GM12878 (cell line): ENCODE results near the gene NDC80. TPM values are rescaled to one million over a fixed set of nuclear protein-coding genes. Genes with fewer than 3 reads are reported as not detected.

ENCODE experiments used
- ATAC-seq: fragments of 200-7000 bp; cut with Tn5 transposase; 3 replicates; pipeline ENCODE4 v1.9.1; 2020; ENCODE audit warnings: mild to moderate bottlenecking, moderate library complexity
- BruUV-seq: library from RNA; stranded (reverse); fragments of 400-500 nt; replicated peaks from 2 replicates; lab custom pipeline; 2021; lab: Mats Ljungman, UMichigan
- CTCF ChIA-PET: fragments of 300-600 bp; sonication (Branson Sonifier 250); formaldehyde crosslinking; extraction: SDS; loops from one replicate; lab custom pipeline; 2021; ENCODE audit warnings: inconsistent platforms; lab: Yijun Ruan, JAX
- POLR2A ChIA-PET: fragments of 350-600 bp; formaldehyde crosslinking; extraction: SDS; loops from one replicate; lab custom pipeline; 2021; ENCODE audit warnings: inconsistent platforms; lab: Charles Lee
- RAD21 ChIA-PET: fragments of 300-600 bp; sonication (Branson Sonifier 250); formaldehyde crosslinking; loops from one replicate; lab custom pipeline; 2023; ENCODE audit warnings: antibody characterized with exemption; ENCODE audit not compliant: unreplicated experiment; lab: Charles Lee
- SMC1A ChIA-PET: fragments of 300-600 bp; sonication (Branson Sonifier 250); formaldehyde crosslinking; loops from one replicate; lab custom pipeline; 2023; ENCODE audit not compliant: unreplicated experiment, uncharacterized antibody; lab: Charles Lee
- DNase-seq: peaks from one replicate; pipeline ENCODE4 v3.0.0-alpha.2; 2011; ENCODE audit warnings: low read depth, low spot score
- FAIRE-seq: peaks from 3 replicates; lab custom pipeline; 2011; peaks lifted over from hg19 to GRCh38; lab: Jason Lieb, UNC
- H2AFZ ChIP-seq: 2 replicates; pipeline ENCODE4 v1.6.0; 2011; ENCODE audit warnings: low read depth, low read length, control low read depth; ENCODE audit not compliant: control insufficient read depth
- H3K27ac ChIP-seq: 2 replicates; pipeline ENCODE4 v1.5.1; 2011; ENCODE audit warnings: control low read depth; ENCODE audit not compliant: control insufficient read depth, insufficient read depth
- H3K27me3 ChIP-seq, 2 experiments: replicated peaks in 1 of 2; 2 replicates each; pipeline versions ENCODE4 v1.6.0 to v1.6.1; 2011; ENCODE audit warnings: low read length in 1 of 2; ENCODE audit not compliant: control insufficient read depth in 2 of 2, insufficient read depth in 2 of 2
- H3K36me3 ChIP-seq, 2 experiments: 2 replicates each; pipeline ENCODE4 v1.5.1; 2011; ENCODE audit warnings: low read length in 1 of 2; ENCODE audit not compliant: control insufficient read depth in 2 of 2, insufficient read depth in 2 of 2
- H3K4me1 ChIP-seq: 2 replicates; pipeline ENCODE4 v1.6.1; 2011; ENCODE audit warnings: mild to moderate bottlenecking, low read length, moderate library complexity, mixed read lengths; ENCODE audit not compliant: control insufficient read depth, insufficient read depth
- H3K4me2 ChIP-seq: 2 replicates; pipeline ENCODE4 v1.6.0; 2011; ENCODE audit warnings: control low read depth; ENCODE audit not compliant: control insufficient read depth, insufficient read depth
- H3K4me3 ChIP-seq: fragments of 200-600 bp; sonication (generic); 2 replicates; pipeline ENCODE4 v1.5.1; 2016
- H3K79me2 ChIP-seq: 2 replicates; pipeline ENCODE4 v1.6.0; 2011; ENCODE audit warnings: low read length; ENCODE audit not compliant: control insufficient read depth, insufficient read depth
- H3K9ac ChIP-seq: 2 replicates; pipeline ENCODE4 v1.8.0; 2011; ENCODE audit warnings: low read length, control low read depth, mixed read lengths; ENCODE audit not compliant: control insufficient read depth, insufficient read depth
- H3K9me3 ChIP-seq: replicated peaks from 3 replicates; pipeline ENCODE4 v1.5.1; 2011; ENCODE audit warnings: mild to moderate bottlenecking, low read length; ENCODE audit not compliant: control insufficient read depth, insufficient read depth
- H4K20me1 ChIP-seq: 2 replicates; pipeline ENCODE4 v1.6.0; 2011; ENCODE audit not compliant: control insufficient read depth, insufficient read depth
- CBX3 ChIP-seq: fragments of 200-600 bp; sonication (generic); IDR thresholded peaks from 2 replicates; pipeline ENCODE4 v1.6.1; 2016; ENCODE audit warnings: low read depth, borderline replicate concordance
- CHD1 ChIP-seq: IDR thresholded peaks from 2 replicates; pipeline ENCODE4 v1.6.1; 2012; ENCODE audit warnings: low read depth, low read length, improper control_type of control experiment
- CHD4 ChIP-seq: fragments of 200-600 bp; sonication (generic); IDR thresholded peaks from 2 replicates; pipeline ENCODE4 v1.6.1; 2016; ENCODE audit warnings: mild to moderate bottlenecking
- EZH2 ChIP-seq: IDR thresholded peaks from 2 replicates; pipeline ENCODE4 v1.6.1; 2012; ENCODE audit warnings: low read depth, mild to moderate bottlenecking, control low read depth, inconsistent platforms, low read length, borderline replicate concordance; ENCODE audit not compliant: control insufficient read depth
- HDAC2 ChIP-seq: fragments of 200-600 bp; sonication (generic); IDR thresholded peaks from 2 replicates; pipeline ENCODE4 v1.6.1; 2017
- NR2C2 ChIP-seq: IDR thresholded peaks from 2 replicates; pipeline ENCODE4 v1.6.1; 2011; ENCODE audit warnings: borderline replicate concordance, low read depth; ENCODE audit not compliant: control insufficient read depth, insufficient read length
- POLR2A ChIP-seq: IDR thresholded peaks from 2 replicates; pipeline ENCODE4 v1.6.1; 2011; ENCODE audit warnings: low read depth, mild to moderate bottlenecking, low read length
- POLR2AphosphoS5 ChIP-seq: IDR thresholded peaks from 2 replicates; pipeline ENCODE4 v1.6.1; 2011; ENCODE audit warnings: mild to moderate bottlenecking, low read length, inconsistent platforms
- RAD21 ChIP-seq: IDR thresholded peaks from 2 replicates; pipeline ENCODE4 v1.6.1; 2011; ENCODE audit warnings: mild to moderate bottlenecking, low read depth, low read length, moderate library complexity; ENCODE audit not compliant: insufficient read depth
- TAF1 ChIP-seq: IDR thresholded peaks from 2 replicates; pipeline ENCODE4 v1.6.1; 2011; ENCODE audit warnings: mild to moderate bottlenecking, low read depth, low read length, borderline replicate concordance
- TARDBP ChIP-seq: IDR thresholded peaks from 2 replicates; pipeline ENCODE4 v1.6.1; 2016; ENCODE audit warnings: borderline replicate concordance
- ZNF384 ChIP-seq: IDR thresholded peaks from 2 replicates; pipeline ENCODE4 v1.6.1; 2012; ENCODE audit warnings: low read depth, mild to moderate bottlenecking, low read length, improper control_type of control experiment, borderline replicate concordance
- WGBS: methylation state at CpG from one replicate; pipeline ENCODE4 v1.1.6; 2016; ENCODE audit warnings: low lambda C conversion rate; ENCODE audit not compliant: insufficient replicate concordance, insufficient coverage; ENCODE audit errors: missing lambda C conversion rate; 5-methylcytosine and 5-hydroxymethylcytosine counted together
- in situ Hi-C: fragments of 300-500 bp; cut with MboI; formaldehyde crosslinking; loops from 9 replicates; pipeline ENCODE4 v1.14.3; 2018; ENCODE audit warnings: mixed read lengths
- intact Hi-C: fragments of 100-400 bp; cut with micrococcal nuclease; formaldehyde crosslinking; loops from one replicate; pipeline ENCODE4 v1.14.2; 2022; ENCODE audit not compliant: unreplicated experiment
- polyA plus RNA-seq, 11 experiments: library from polyadenylated mRNA; depleted of rRNA in 4 of 11; unstranded in 6 of 11; stranded (reverse) in 5 of 11; fragments of >200 nt; fragmentation: Nextera tagmentation in 4 of 11; fragmentation: Illumina TruSeq in 1 of 11; extraction: Ambion mirVana in 4 of 11; extraction: Trizol in 1 of 11; gene quantifications; 1 replicate in 1 of 11; 2 replicates in 10 of 11; pipeline versions ENCODE4 v1.2.1 to v1.2.3, GENCODE V29; 2011 to 2016; ENCODE audit warnings: inconsistent platforms in 2 of 11, missing spikeins in 2 of 11, low read depth in 1 of 11
- total RNA-seq, 4 experiments: library from RNA; depleted of rRNA in 3 of 4; stranded (reverse); fragments of >200 nt in 3 of 4; fragmentation: Illumina TruSeq in 1 of 4; extraction: Trizol in 1 of 4; gene quantifications; 2 replicates each; pipeline versions ENCODE4 v1.2.1 to v1.2.3, GENCODE V29; 2013 to 2021
- TF ChIP-seq, protein P1 (sequence below): fragments of 450-650 bp; formaldehyde crosslinking; IDR thresholded peaks from 2 replicates; pipeline ENCODE4 v1.5.0; 2022; ENCODE audit warnings: mild to moderate bottlenecking, missing genetic modification characterization
- TF ChIP-seq, protein P2 (sequence below): IDR thresholded peaks from 2 replicates; pipeline ENCODE4 v1.6.1; 2011; ENCODE audit warnings: borderline replicate concordance, low read depth, mild to moderate bottlenecking, moderate library complexity, mixed read lengths, low read length; ENCODE audit not compliant: insufficient read depth; ENCODE audit errors: extremely low read length

NDC80 gene
- total and polyA plus RNA-seq, 10 of the 15 experiments (the other 5 are each of a cell fraction or from before 2014, with no cell fraction given) = 36.5 to 80.8 (median 54.7) TPM

DNA sequence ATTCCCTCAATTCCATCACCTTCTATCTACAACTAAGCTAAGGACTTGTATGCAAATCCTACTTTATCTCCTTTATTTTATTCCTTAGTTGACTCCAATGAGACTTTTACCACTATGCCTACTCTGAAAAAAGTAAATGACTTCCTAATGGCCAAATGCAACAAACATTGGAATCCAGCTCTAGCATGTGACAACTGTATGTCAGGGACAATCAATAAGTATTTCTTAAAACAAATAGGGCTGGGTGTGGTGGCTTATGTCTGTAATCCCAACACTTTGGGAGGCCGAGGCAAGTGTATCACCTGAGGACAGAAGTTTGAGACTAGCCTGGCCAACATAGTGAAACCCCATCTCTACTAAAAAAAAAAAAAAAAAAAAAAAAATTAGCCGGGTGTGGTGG is 21.9 kb upstream of the NDC80 start (continued):
- TF ChIP-seq ZNF384 = no peak
- TF ChIP-seq HDAC2 = no peak
- TF ChIP-seq EZH2 = no peak
- no peak for TF ChIP-seq POLR2A

DNA sequence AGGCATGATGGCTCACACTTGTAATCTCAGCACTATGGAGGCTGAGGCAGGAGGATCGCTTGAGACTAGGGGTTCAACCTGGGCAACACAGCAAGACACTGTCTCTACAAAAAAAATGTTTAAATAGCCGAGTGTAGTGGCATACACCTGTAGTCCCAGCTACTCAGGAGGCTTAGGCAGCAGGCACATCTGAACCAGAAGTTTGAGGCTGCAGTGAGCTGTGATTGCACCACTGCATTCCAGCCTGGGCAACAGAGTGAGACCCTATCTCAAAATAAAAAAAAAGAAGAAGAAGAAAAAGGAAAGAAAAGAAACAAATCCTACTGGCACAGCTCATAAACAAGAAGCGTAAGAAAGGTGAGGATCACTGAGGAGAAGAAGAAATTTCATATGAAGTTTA is 19.9 kb upstream of the NDC80 start:
- Histone ChIP-seq H3K27me3 (no peaks in the 10 kb centered on the region), H3K4me3 (no peak overlapping the region), H3K27ac (no peak overlapping the region), H3K4me1 (no peaks in the 10 kb centered on the region), H4K20me1 (no peaks in the 10 kb centered on the region; the same call in 1 of the 2 replicates), H2AFZ (no peak overlapping the region), H3K9me3 (no peaks in the 10 kb centered on the region), H3K79me2 (no peaks in the 10 kb centered on the region), H3K4me2 (no peak overlapping the region), H3K9ac (no peak overlapping the region), H3K36me3 (no peaks in the 10 kb centered on the region; a peak in 1 of 4 replicates)
- in situ Hi-C loops (loop anchor here (5.0 to 10.0 kb wide), 3 partner anchors 219 to 1687 kb away; no protein-coding TSS in a partner anchor), intact Hi-C loops (no loop called here)
- no TSS peak for BruUV-seq
- ATAC-seq (no peak), DNase-seq (no peak), FAIRE-seq (no peak)
- POLR2A ChIA-PET = no interaction called here
- CTCF ChIA-PET = interaction anchor here (0.7 kb wide), 1 partner anchor 10 kb away, joined by 4 read pairs; no protein-coding TSS in a partner anchor
- SMC1A ChIA-PET = no interaction called here
- WGBS = 58% methylated on average over 3 of the region's 3 CpGs
- TF ChIP-seq CHD4 = no peak
- no peak for TF ChIP-seq RAD21
- TF ChIP-seq, protein P1, sequence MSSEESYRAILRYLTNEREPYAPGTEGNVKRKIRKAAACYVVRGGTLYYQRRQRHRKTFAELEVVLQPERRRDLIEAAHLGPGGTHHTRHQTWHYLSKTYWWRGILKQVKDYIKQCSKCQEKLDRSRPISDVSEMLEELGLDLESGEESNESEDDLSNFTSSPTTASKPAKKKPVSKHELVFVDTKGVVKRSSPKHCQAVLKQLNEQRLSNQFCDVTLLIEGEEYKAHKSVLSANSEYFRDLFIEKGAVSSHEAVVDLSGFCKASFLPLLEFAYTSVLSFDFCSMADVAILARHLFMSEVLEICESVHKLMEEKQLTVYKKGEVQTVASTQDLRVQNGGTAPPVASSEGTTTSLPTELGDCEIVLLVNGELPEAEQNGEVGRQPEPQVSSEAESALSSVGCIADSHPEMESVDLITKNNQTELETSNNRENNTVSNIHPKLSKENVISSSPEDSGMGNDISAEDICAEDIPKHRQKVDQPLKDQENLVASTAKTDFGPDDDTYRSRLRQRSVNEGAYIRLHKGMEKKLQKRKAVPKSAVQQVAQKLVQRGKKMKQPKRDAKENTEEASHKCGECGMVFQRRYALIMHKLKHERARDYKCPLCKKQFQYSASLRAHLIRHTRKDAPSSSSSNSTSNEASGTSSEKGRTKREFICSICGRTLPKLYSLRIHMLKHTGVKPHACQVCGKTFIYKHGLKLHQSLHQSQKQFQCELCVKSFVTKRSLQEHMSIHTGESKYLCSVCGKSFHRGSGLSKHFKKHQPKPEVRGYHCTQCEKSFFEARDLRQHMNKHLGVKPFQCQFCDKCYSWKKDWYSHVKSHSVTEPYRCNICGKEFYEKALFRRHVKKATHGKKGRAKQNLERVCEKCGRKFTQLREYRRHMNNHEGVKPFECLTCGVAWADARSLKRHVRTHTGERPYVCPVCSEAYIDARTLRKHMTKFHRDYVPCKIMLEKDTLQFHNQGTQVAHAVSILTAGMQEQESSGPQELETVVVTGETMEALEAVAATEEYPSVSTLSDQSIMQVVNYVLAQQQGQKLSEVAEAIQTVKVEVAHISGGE (CRISPR knock-in tag) = no peak
- TF ChIP-seq CBX3 = no peak
- TF ChIP-seq, protein P2, sequence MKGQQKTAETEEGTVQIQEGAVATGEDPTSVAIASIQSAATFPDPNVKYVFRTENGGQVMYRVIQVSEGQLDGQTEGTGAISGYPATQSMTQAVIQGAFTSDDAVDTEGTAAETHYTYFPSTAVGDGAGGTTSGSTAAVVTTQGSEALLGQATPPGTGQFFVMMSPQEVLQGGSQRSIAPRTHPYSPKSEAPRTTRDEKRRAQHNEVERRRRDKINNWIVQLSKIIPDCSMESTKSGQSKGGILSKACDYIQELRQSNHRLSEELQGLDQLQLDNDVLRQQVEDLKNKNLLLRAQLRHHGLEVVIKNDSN = no peak
- no peak for TF ChIP-seq NR2C2
- no peak for TF ChIP-seq TARDBP
- TF ChIP-seq CHD1 = no peak
- no peak for TF ChIP-seq POLR2AphosphoS5
- TF ChIP-seq TAF1 = no peak
- RAD21 ChIA-PET = no interaction called here
